HepG2 (cell line): ENCODE data around the gene IL18R1. TPM values are rescaled to one million over a fixed set of nuclear protein-coding genes. Genes with fewer than 3 reads are reported as not detected.

ENCODE experiments used
- CBX1 ChIP-seq: IDR thresholded peaks from one replicate; pipeline ENCODE4 v1.6.1; 2016; ENCODE audit warnings: antibody characterized with exemption, low read depth
- CREB3 ChIP-seq: sonication (generic); formaldehyde crosslinking; IDR thresholded peaks from 2 replicates; pipeline ENCODE4 v1.5.0; 2020; ENCODE audit warnings: missing genetic modification reagents
- CTCF ChIP-seq: sonication (generic); formaldehyde crosslinking; IDR thresholded peaks from 2 replicates; pipeline ENCODE4 v1.5.0; 2020; ENCODE audit warnings: mild to moderate bottlenecking, missing genetic modification reagents, moderate library complexity
- ELF3 ChIP-seq: IDR thresholded peaks from 2 replicates; pipeline ENCODE4 v1.6.1; 2016; ENCODE audit warnings: missing genetic modification reagents, missing compliant biosample characterization
- GATA4 ChIP-seq: sonication (generic); IDR thresholded peaks from 2 replicates; pipeline ENCODE4 v1.6.1; 2016; ENCODE audit warnings: antibody characterized with exemption, low read depth, borderline replicate concordance
- HMGA1 ChIP-seq: sonication (generic); formaldehyde crosslinking; conservative IDR thresholded peaks from 2 replicates; pipeline ENCODE4 v1.4.0; 2020; ENCODE audit warnings: missing genetic modification reagents
- JUNB ChIP-seq: sonication (generic); formaldehyde crosslinking; IDR thresholded peaks from 2 replicates; pipeline ENCODE4 v1.8.0; 2022; ENCODE audit warnings: missing genetic modification reagents, mild to moderate bottlenecking, borderline replicate concordance
- MBNL3 ChIP-seq: fragments of 250-450 bp; sonication (Bioruptor Pico); conservative IDR thresholded peaks from 2 replicates; pipeline ENCODE4 v1.8.0; 2022; ENCODE audit warnings: mild to moderate bottlenecking, inconsistent platforms
- MTA1 ChIP-seq: sonication (generic); formaldehyde crosslinking; IDR thresholded peaks from 2 replicates; pipeline ENCODE4 v1.4.0; 2020; ENCODE audit warnings: missing genetic modification reagents, mild to moderate bottlenecking, borderline replicate concordance
- MXD4 ChIP-seq: IDR thresholded peaks from 2 replicates; pipeline ENCODE4 v1.6.1; 2016; ENCODE audit warnings: mild to moderate bottlenecking, missing biosample characterization, missing genetic modification reagents
- NONO ChIP-seq, 2 experiments: fragments of 450-650 bp in 1 of 2; sonication (generic) in 1 of 2; formaldehyde crosslinking in 1 of 2; IDR thresholded peaks in 1 of 2; conservative IDR thresholded peaks in 1 of 2; 2 replicates each; pipeline versions ENCODE4 v1.6.1 to v1.8.0; 2017 to 2022; ENCODE audit warnings: mild to moderate bottlenecking in 1 of 2, missing genetic modification reagents in 1 of 2, moderate library complexity in 1 of 2
- POLR2AphosphoS2 ChIP-seq: IDR thresholded peaks from 2 replicates; pipeline ENCODE4 v1.6.1; 2011; ENCODE audit warnings: low read depth, low read length, improper control_type of control experiment
- YEATS2 ChIP-seq: sonication (generic); formaldehyde crosslinking; IDR thresholded peaks from 2 replicates; pipeline ENCODE4 v1.4.0; 2020; ENCODE audit warnings: missing genetic modification reagents, borderline replicate concordance
- ZFP36L1 ChIP-seq: sonication (generic); formaldehyde crosslinking; IDR thresholded peaks from 2 replicates; pipeline ENCODE4 v1.8.0; 2022; ENCODE audit warnings: mild to moderate bottlenecking, missing genetic modification reagents, moderate library complexity
- ZNF264 ChIP-seq: sonication (generic); formaldehyde crosslinking; IDR thresholded peaks from 2 replicates; pipeline ENCODE4 v1.4.0; 2020; ENCODE audit warnings: missing genetic modification reagents
- ZNF350 ChIP-seq: sonication (generic); formaldehyde crosslinking; IDR thresholded peaks from 2 replicates; pipeline ENCODE4 v1.4.0; 2020; ENCODE audit warnings: mild to moderate bottlenecking, low read depth, missing genetic modification reagents, borderline replicate concordance
- ZNF430 ChIP-seq: sonication (generic); formaldehyde crosslinking; IDR thresholded peaks from 2 replicates; pipeline ENCODE4 v1.9.0; 2021; ENCODE audit warnings: mild to moderate bottlenecking, missing genetic modification reagents
- ZNF564 ChIP-seq: sonication (generic); formaldehyde crosslinking; IDR thresholded peaks from 2 replicates; pipeline ENCODE4 v1.8.1; 2023; ENCODE audit warnings: mild to moderate bottlenecking, missing genetic modification reagents
- ZNF740 ChIP-seq: sonication (generic); formaldehyde crosslinking; IDR thresholded peaks from 2 replicates; pipeline ENCODE4 v1.4.0; 2020; ENCODE audit warnings: missing genetic modification reagents
- polyA plus RNA-seq, 8 experiments: library from polyadenylated mRNA; depleted of rRNA in 3 of 8; stranded (reverse) in 7 of 8; unstranded in 1 of 8; fragments of >200 nt; fragmentation: Illumina TruSeq in 4 of 8; extraction: Trizol in 4 of 8; gene quantifications; 2 replicates each; pipeline versions ENCODE4 v1.2.1 to v1.2.3, GENCODE V29; 2011 to 2016; ENCODE audit warnings: low read depth in 4 of 8, missing spikeins in 1 of 8, mixed read lengths in 1 of 8; ENCODE audit not compliant: insufficient read depth in 1 of 8
- total RNA-seq, 5 experiments: library from RNA; depleted of rRNA; stranded (reverse); fragments of >200 nt; fragmentation: Illumina TruSeq; extraction: Trizol; gene quantifications; 2 replicates each; pipeline ENCODE4 v1.2.3, GENCODE V29; 2016; ENCODE audit warnings: low read depth in 1 of 5
- TF ChIP-seq, protein P1 (sequence below): sonication (generic); formaldehyde crosslinking; IDR thresholded peaks from 2 replicates; pipeline ENCODE4 v1.9.0; 2022; ENCODE audit warnings: missing genetic modification reagents, mild to moderate bottlenecking, borderline replicate concordance
- TF ChIP-seq, protein P2 (sequence below): sonication (generic); formaldehyde crosslinking; conservative IDR thresholded peaks from 2 replicates; pipeline ENCODE4 v1.4.0; 2020; ENCODE audit warnings: mild to moderate bottlenecking, missing genetic modification reagents, moderate library complexity

Gene IL18R1
- total and polyA plus RNA-seq, 2 of the 13 experiments (the other 11 are each of a cell fraction or from before 2014, with no cell fraction given): 0.01 to 0.04 TPM

DNA sequence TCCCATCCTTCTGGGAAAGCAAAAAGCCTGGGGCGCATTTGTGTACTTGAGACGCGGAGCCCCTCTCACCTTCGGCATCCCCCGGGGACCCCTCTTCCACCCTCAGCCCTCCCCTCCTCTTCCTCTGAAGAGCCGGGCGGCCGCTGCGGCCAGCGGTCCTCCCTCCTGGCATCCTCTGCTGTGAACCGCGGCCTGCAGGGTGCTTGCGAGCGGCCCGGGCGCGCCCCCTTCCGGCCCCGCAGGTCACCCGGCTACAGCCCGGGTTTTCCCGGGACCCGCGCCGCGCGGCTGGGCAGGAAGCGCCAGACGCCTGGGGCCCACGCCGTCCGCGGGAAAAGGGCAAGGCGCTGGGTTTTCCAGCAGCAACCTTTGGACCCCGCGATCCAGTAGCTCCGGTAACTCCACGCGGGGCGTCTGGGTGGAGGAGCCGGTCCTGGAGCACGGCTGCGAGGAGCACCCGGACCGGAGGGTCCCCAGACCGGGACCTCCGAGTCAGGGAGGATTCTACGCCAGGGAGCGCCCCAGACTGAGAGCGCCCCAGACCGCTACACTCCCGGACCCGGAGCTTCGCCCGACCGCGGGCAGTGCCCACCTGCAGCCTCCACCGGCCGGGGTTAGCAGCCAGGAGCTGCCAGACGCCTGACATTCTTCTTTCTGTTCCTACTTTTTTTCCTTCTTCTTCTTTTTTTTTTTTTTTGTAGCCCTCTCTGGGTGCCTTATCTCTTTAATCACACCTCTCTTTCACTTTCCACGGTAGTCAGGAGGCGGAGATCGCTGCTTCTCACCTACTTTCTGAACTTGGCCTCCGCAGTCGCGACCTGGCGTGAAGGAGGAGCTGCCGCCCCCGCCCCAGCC is at the start of gene IL18R1 (continued):
- TF ChIP-seq MXD4 (CRISPR knock-in tag) (peak; percentile 72; the same call in 1 of the 2 replicates), CREB3 (CRISPR knock-in tag) (no peak), ZNF564 (CRISPR knock-in tag) (peak; percentile 70; the same call in 1 of the 2 replicates), NONO (IDR thresholded peaks at IDR 0.05) (no peak), NONO (CRISPR knock-in tag; conservative IDR thresholded peaks at IDR 0.05) (peak; percentile 75), ZNF264 (CRISPR knock-in tag) (no peak), GATA4 (no peak), ZNF350 (peak; percentile 75), CBX1 (no peak), ELF3 (peak; percentile 64), POLR2AphosphoS2 (no peak), MBNL3 (CRISPR knock-in tag) (no peak), ZFP36L1 (no peak), CTCF (peak; percentile 90), HMGA1 (CRISPR knock-in tag) (no peak), ZNF430 (CRISPR knock-in tag) (no peak), ZNF740 (no peak), MTA1 (CRISPR knock-in tag) (peak; percentile 50; the same call in 1 of the 2 replicates), JUNB (CRISPR knock-in tag) (no peak), YEATS2 (CRISPR knock-in tag) (peak; percentile 45; the same call in 1 of the 2 replicates)
- TF ChIP-seq, protein P1, sequence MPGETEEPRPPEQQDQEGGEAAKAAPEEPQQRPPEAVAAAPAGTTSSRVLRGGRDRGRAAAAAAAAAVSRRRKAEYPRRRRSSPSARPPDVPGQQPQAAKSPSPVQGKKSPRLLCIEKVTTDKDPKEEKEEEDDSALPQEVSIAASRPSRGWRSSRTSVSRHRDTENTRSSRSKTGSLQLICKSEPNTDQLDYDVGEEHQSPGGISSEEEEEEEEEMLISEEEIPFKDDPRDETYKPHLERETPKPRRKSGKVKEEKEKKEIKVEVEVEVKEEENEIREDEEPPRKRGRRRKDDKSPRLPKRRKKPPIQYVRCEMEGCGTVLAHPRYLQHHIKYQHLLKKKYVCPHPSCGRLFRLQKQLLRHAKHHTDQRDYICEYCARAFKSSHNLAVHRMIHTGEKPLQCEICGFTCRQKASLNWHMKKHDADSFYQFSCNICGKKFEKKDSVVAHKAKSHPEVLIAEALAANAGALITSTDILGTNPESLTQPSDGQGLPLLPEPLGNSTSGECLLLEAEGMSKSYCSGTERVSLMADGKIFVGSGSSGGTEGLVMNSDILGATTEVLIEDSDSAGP (CRISPR knock-in tag): peak; percentile 86; the same call in 1 of the 2 replicates
- TF ChIP-seq, protein P2, sequence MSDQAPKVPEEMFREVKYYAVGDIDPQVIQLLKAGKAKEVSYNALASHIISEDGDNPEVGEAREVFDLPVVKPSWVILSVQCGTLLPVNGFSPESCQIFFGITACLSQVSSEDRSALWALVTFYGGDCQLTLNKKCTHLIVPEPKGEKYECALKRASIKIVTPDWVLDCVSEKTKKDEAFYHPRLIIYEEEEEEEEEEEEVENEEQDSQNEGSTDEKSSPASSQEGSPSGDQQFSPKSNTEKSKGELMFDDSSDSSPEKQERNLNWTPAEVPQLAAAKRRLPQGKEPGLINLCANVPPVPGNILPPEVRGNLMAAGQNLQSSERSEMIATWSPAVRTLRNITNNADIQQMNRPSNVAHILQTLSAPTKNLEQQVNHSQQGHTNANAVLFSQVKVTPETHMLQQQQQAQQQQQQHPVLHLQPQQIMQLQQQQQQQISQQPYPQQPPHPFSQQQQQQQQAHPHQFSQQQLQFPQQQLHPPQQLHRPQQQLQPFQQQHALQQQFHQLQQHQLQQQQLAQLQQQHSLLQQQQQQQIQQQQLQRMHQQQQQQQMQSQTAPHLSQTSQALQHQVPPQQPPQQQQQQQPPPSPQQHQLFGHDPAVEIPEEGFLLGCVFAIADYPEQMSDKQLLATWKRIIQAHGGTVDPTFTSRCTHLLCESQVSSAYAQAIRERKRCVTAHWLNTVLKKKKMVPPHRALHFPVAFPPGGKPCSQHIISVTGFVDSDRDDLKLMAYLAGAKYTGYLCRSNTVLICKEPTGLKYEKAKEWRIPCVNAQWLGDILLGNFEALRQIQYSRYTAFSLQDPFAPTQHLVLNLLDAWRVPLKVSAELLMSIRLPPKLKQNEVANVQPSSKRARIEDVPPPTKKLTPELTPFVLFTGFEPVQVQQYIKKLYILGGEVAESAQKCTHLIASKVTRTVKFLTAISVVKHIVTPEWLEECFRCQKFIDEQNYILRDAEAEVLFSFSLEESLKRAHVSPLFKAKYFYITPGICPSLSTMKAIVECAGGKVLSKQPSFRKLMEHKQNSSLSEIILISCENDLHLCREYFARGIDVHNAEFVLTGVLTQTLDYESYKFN (CRISPR knock-in tag): 0 out of 2 replicates have a peak, but pooled peaks have one; percentile 14
